PC-3 (cell line): ENCODE results near the gene DRD3. TPM values are rescaled to one million over a fixed set of nuclear protein-coding genes. Genes with fewer than 3 reads are reported as not detected.

ENCODE experiments used
- ATAC-seq: fragments of 200-7000 bp; cut with Tn5 transposase; 2 replicates; pipeline ENCODE4 v1.9.1; 2020; ENCODE audit warnings: mild to moderate bottlenecking, moderate library complexity
- BruUV-seq: library from RNA; stranded (reverse); fragments of 400-500 nt; replicated peaks from 2 replicates; lab custom pipeline; 2021; lab: Mats Ljungman, UMichigan
- CTCF ChIA-PET: fragments of 300-600 bp; sonication (Branson Sonifier 250); formaldehyde crosslinking; loops from one replicate; lab custom pipeline; 2022; ENCODE audit warnings: antibody characterized with exemption; lab: Charles Lee
- POLR2A ChIA-PET: fragments of 300-600 bp; sonication (Branson Sonifier 250); formaldehyde crosslinking; loops from one replicate; lab custom pipeline; 2022; ENCODE audit warnings: antibody characterized with exemption; ENCODE audit not compliant: unreplicated experiment; lab: Charles Lee
- DNase-seq: peaks from one replicate; pipeline ENCODE4 v3.0.0-alpha.2; 2015
- H2AFZ ChIP-seq: fragments of 300-600 bp; sonication (generic); 2 replicates; pipeline ENCODE4 v1.6.0; 2016; ENCODE audit warnings: antibody characterized with exemption, low read length
- H3F3A ChIP-seq: fragments of 300-600 bp; sonication (generic); one replicate; pipeline ENCODE4 v1.6.0; 2017; ENCODE audit warnings: antibody characterized with exemption, low read length, control low read depth, mild to moderate bottlenecking; ENCODE audit not compliant: unreplicated experiment
- H3K27ac ChIP-seq: fragments of 300-600 bp; sonication (generic); 2 replicates; pipeline ENCODE4 v1.5.1; 2016; ENCODE audit warnings: mild to moderate bottlenecking, low read length
- H3K27me3 ChIP-seq: fragments of 300-600 bp; sonication (generic); 2 replicates; pipeline ENCODE4 v1.6.1; 2016; ENCODE audit warnings: low read length, mixed read lengths
- H3K36me3 ChIP-seq: fragments of 300-600 bp; sonication (generic); 2 replicates; pipeline ENCODE4 v1.6.1; 2016; ENCODE audit warnings: low read depth, mixed run types, low read length, mixed read lengths
- H3K4me1 ChIP-seq: fragments of 300-600 bp; sonication (generic); 2 replicates; pipeline ENCODE4 v1.5.1; 2016; ENCODE audit warnings: low read length; ENCODE audit not compliant: insufficient read depth
- H3K4me2 ChIP-seq: fragments of 300-600 bp; sonication (generic); 2 replicates; pipeline ENCODE4 v1.6.0; 2016; ENCODE audit warnings: low read length
- H3K4me3 ChIP-seq: fragments of 300-600 bp; sonication (generic); 2 replicates; pipeline ENCODE4 v1.5.1; 2016; ENCODE audit warnings: mild to moderate bottlenecking, low read length, mixed read lengths
- H3K79me2 ChIP-seq: fragments of 300-600 bp; sonication (generic); 2 replicates; pipeline ENCODE4 v1.6.1; 2017; ENCODE audit warnings: low read length, mixed read lengths
- H3K9ac ChIP-seq: fragments of 300-600 bp; sonication (generic); 2 replicates; pipeline ENCODE4 v1.6.0; 2016; ENCODE audit warnings: mild to moderate bottlenecking, low read length
- H3K9me2 ChIP-seq: fragments of 300-600 bp; sonication (generic); replicated peaks from 2 replicates; pipeline ENCODE4 v1.6.1; 2016; ENCODE audit warnings: mixed run types, low read length, mixed read lengths
- H3K9me3 ChIP-seq: fragments of 300-600 bp; sonication (generic); 2 replicates; pipeline ENCODE4 v1.6.1; 2016; ENCODE audit warnings: low read length, mixed read lengths
- H4K20me1 ChIP-seq: fragments of 300-600 bp; sonication (generic); 2 replicates; pipeline ENCODE4 v1.6.1; 2016; ENCODE audit warnings: low read length, mixed read lengths
- CTCF ChIP-seq: fragments of 300-600 bp; sonication (generic); conservative IDR thresholded peaks from 2 replicates; pipeline ENCODE4 v1.5.1; 2017; ENCODE audit warnings: antibody characterized with exemption, low read depth, mild to moderate bottlenecking, low read length
- EZH2 ChIP-seq: fragments of 300-600 bp; sonication (generic); IDR thresholded peaks from one replicate; pipeline ENCODE4 v1.6.1; 2017; ENCODE audit warnings: antibody characterized with exemption, mild to moderate bottlenecking, low read length; ENCODE audit not compliant: unreplicated experiment
- EZH2phosphoT487 ChIP-seq: fragments of 300-600 bp; sonication (generic); IDR thresholded peaks from 2 replicates; pipeline ENCODE4 v1.6.1; 2018; ENCODE audit warnings: mild to moderate bottlenecking, antibody characterized with exemption, low read length, borderline replicate concordance
- intact Hi-C: fragments of 100-400 bp; cut with micrococcal nuclease; formaldehyde crosslinking; loops from 2 replicates; pipeline ENCODE4 v1.9.0; 2023
- total RNA-seq: library from RNA; depleted of rRNA; stranded (reverse); fragments of >200 nt; gene quantifications from 2 replicates; pipeline ENCODE4 v1.2.3, GENCODE V29; 2014

The DRD3 gene
- total RNA-seq, 1 experiment from 2014 or later, result not detected

GRCh38 chr3:114219741-114220140 lies 40.9 kb upstream of the DRD3 start:
- Histone ChIP-seq H3F3A (no peaks in the 10 kb centered on the region), H3K9me3 (peaks cover 2% of the 10 kb centered on the region), H3K4me1 (no peaks in the 10 kb centered on the region), H2AFZ (no peak overlapping the region), H3K4me3 (no peak overlapping the region), H3K9me2 (no peaks in the 10 kb centered on the region), H3K9ac (no peak overlapping the region), H3K27ac (no peak overlapping the region), H3K79me2 (no peaks in the 10 kb centered on the region), H3K4me2 (no peak overlapping the region), H4K20me1 (no peaks in the 10 kb centered on the region), H3K36me3 (no peaks in the 10 kb centered on the region), H3K27me3 (peaks cover 23% of the 10 kb centered on the region)
- intact Hi-C loops, result no loop called here
- DNase-seq, result no peak
- BruUV-seq, result no TSS peak
- no peak for ATAC-seq
- no peak for TF ChIP-seq EZH2
- ChIA-PET POLR2A (no interaction called here), CTCF (no interaction called here)

- Histone ChIP-seq H3K9me2 (no peaks in the 10 kb centered on the region), H3K4me2 (no peak overlapping the region), H3K27ac (no peak overlapping the region), H3K36me3 (no peaks in the 10 kb centered on the region), H3K9me3 (no peaks in the 10 kb centered on the region), H2AFZ (no peak overlapping the region), H3K79me2 (no peaks in the 10 kb centered on the region), H3K4me1 (no peaks in the 10 kb centered on the region), H3K27me3 (peaks cover 23% of the 10 kb centered on the region), H4K20me1 (no peaks in the 10 kb centered on the region), H3K9ac (no peak overlapping the region), H3F3A (no peaks in the 10 kb centered on the region), H3K4me3 (no peak overlapping the region)
- ChIA-PET CTCF (no interaction called here), POLR2A (no interaction called here)
- no peak for ATAC-seq
- intact Hi-C loops, result no loop called here
- DNase-seq, result no peak
- no TSS peak for BruUV-seq
- TF ChIP-seq CTCF (no peak), EZH2 (no peak)
Observed at GRCh38 chr3:114218578-114219185, 39.8 kb upstream of the DRD3 start.

GRCh38 chr3:114218006-114218405 lies 39.2 kb upstream of the DRD3 start:
- intact Hi-C loops, result no loop called here
- Histone ChIP-seq H3K4me3 (no peak overlapping the region), H3F3A (no peaks in the 10 kb centered on the region), H3K27ac (no peak overlapping the region), H2AFZ (no peak overlapping the region), H3K9me3 (no peaks in the 10 kb centered on the region), H3K4me2 (no peak overlapping the region), H3K9ac (no peak overlapping the region), H3K79me2 (no peaks in the 10 kb centered on the region), H3K36me3 (no peaks in the 10 kb centered on the region), H3K4me1 (no peaks in the 10 kb centered on the region), H3K9me2 (no peaks in the 10 kb centered on the region), H4K20me1 (no peaks in the 10 kb centered on the region), H3K27me3 (peaks cover 23% of the 10 kb centered on the region)
- DNase-seq (no peak), ATAC-seq (no peak)
- ChIA-PET CTCF (no interaction called here), POLR2A (no interaction called here)
- TF ChIP-seq CTCF, result no peak
- no peak for TF ChIP-seq EZH2
- TF ChIP-seq EZH2phosphoT487, result no peak
- BruUV-seq, result no TSS peak
